Ovary (tissue), 9 donors: ENCODE results near the gene GPR149. TPM values are rescaled to one million over a fixed set of nuclear protein-coding genes. Genes with fewer than 3 reads are reported as not detected.
"Not testable (repeated sequence)": the region's sequence is repeated elsewhere in the genome, so short reads cannot be mapped to it uniquely, and the experiment has no call there.

Experiments used
- DNase-seq, 5 donors: peaks; one replicate each; pipeline ENCODE4 v3.0.0-alpha.2; 2019 to 2020
- H3K27ac ChIP-seq, 2 donors: fragments of 200-600 bp; one replicate each; pipeline versions ENCODE4 v1.5.1 to v1.8.0; 2019 to 2022
- H3K27me3 ChIP-seq: fragments of 200-600 bp; one replicate; pipeline ENCODE4 v1.8.0; 2022
- H3K36me3 ChIP-seq: fragments of 200-600 bp; sonication (generic); one replicate; pipeline ENCODE4 v1.5.1; 2019
- H3K4me1 ChIP-seq: one replicate; pipeline ENCODE4 v1.8.1; 2013; ENCODE audit warnings: mild to moderate bottlenecking, moderate library complexity; ENCODE audit not compliant: insufficient read depth
- H3K4me3 ChIP-seq: fragments of 200-600 bp; sonication (generic); one replicate; pipeline ENCODE4 v1.5.1; 2017
- H3K9me3 ChIP-seq, 2 donors: fragments of 200-600 bp in 1 of 2; sonication (generic) in 1 of 2; one replicate each; pipeline versions ENCODE4 v1.5.1 to v1.8.1; 2013 to 2019; ENCODE audit warnings: mild to moderate bottlenecking in 1 of 2, moderate library complexity in 1 of 2
- CTCF ChIP-seq, 3 donors: fragments of 450-650 bp in 2 of 3; fragments of 200-600 bp in 1 of 3; IDR thresholded peaks; one replicate each; pipeline versions ENCODE4 v1.5.1 to v1.8.0; 2016 to 2022; ENCODE audit warnings: antibody characterized with exemption in 3 of 3, mild to moderate bottlenecking in 1 of 3
- EP300 ChIP-seq: sonication (generic); formaldehyde crosslinking; IDR thresholded peaks from one replicate; pipeline ENCODE4 v1.6.1; 2017; ENCODE audit warnings: antibody characterized with exemption
- POLR2A ChIP-seq: fragments of 450-650 bp; IDR thresholded peaks from one replicate; pipeline ENCODE4 v1.6.1; 2017; ENCODE audit warnings: antibody characterized with exemption, mild to moderate bottlenecking, moderate library complexity
- WGBS, 3 donors: extraction: QIAGEN DNeasy Blood & Tissue Kit in 1 of 3; methylation state at CpG; one replicate each; pipeline versions ENCODE4 v1.1.5 to v1.1.7; 2013 to 2017; 5-methylcytosine and 5-hydroxymethylcytosine counted together
- intact Hi-C, 4 donors: fragments of 100-400 bp; cut with DNase I; formaldehyde crosslinking; loops; one replicate each; pipeline versions ENCODE4 v1.11.0 to v1.15.1; 2022 to 2023
- polyA plus RNA-seq, 2 donors: library from polyadenylated mRNA; stranded (reverse); fragments of 200-250 nt in 1 of 2; fragments of 350-450 nt in 1 of 2; fragmentation: Illumina TruSeq in 1 of 2; extraction: RNeasy Lipid Tissue Mini Kit (QIAGEN cat#74804) in 1 of 2; gene quantifications; one replicate each; pipeline ENCODE4 v1.2.3, GENCODE V29; 2013 to 2014
- total RNA-seq, 7 donors: library from RNA; depleted of rRNA in 2 of 7; stranded (reverse); fragments of >200 nt in 2 of 7; fragmentation: NEBNext Ultra II Directional in 3 of 7; extraction: Animal tissue kit (Norgen Biotek cat#: 25700) in 3 of 7; gene quantifications; one replicate each; pipeline versions ENCODE4 v1.1.0 to v1.2.4, GENCODE V29; 2016 to 2023
- donor health status: DM: no; HTN: no; CAD: no; lungs with moderate emphysema.
- donor health status: DM: no; HTN: no; CAD: no.
- donor health status: Bipolar disorder and iron deficiency.
- donor health status: DM: yes; HTN: yes; CAD: no.
- donor health status: DM: no; HTN: no; CAD: no.
- donor health status: DM: yes; HTN: yes; CAD: no.

The GPR149 gene
- total and polyA plus RNA-seq, 9 donors, result not detected

DNA sequence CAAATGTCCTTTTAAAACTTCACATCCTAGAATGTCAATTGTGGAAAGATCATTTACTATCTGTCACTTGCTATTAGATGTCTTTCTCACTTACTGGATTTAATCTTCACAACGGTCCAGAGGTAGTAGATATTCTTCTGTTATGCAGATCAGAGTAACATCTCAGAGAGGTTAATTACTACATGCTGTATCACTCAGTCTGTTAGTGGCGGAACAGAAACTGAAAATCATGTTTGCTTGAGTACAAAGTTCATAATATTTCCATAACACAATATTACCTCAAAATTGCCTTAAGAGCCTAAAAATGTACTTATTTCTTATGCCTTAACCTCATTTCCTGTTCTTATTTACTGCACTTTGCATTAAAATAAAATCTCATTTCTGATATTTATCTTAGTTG, 28.6 kb upstream of the GPR149 start:
- no peak for TF ChIP-seq CTCF (IDR thresholded peaks at IDR 0.05)
- no peak for TF ChIP-seq EP300
- no peak for TF ChIP-seq POLR2A
- intact Hi-C loops, result no loop called here
- H3K4me3 ChIP-seq, result no peak overlapping the region
- no peak overlapping the region for H3K27ac ChIP-seq
- WGBS, 3 donors, result 66 to 84% (median 69%) methylated on average over 2 of the region's 2 CpGs
- H3K36me3 ChIP-seq, result no peaks in the 10 kb centered on the region
- H3K9me3 ChIP-seq, result no peaks in the 10 kb centered on the region
- H3K4me1 ChIP-seq, result no peaks in the 10 kb centered on the region
- H3K27me3 ChIP-seq, result no peaks in the 10 kb centered on the region
- no peak for DNase-seq

DNA sequence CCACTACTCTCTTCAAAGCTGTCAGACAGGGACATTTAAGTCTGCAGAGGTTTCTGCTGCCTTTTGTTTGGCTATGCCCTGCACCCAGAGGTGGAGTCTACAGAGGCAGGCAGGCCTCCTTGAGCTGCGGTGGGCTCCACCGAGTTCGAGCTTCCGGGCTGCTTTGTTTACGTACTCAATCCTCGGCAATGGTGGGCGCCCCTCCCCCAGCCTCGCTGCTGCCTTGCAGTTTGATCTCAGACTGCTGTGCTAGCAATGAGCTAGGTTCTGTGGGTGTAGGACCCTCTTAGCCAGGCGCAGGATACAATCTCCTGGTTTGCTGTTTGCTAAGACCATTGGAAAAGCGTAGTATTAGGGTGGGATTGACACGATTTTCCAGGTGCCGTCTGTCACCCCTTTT, 9.1 kb upstream of the GPR149 start:
- H3K4me1 ChIP-seq, H3K36me3 ChIP-seq, H3K27ac ChIP-seq, H3K27me3 ChIP-seq, H3K9me3 ChIP-seq, H3K4me3 ChIP-seq, intact Hi-C loops, DNase-seq: not testable (repeated sequence)
- 86 to 94% (median 88%) methylated on average over 11 to 12 of the region's 12 CpGs for WGBS, 3 donors

GRCh38 chr3:154431043-154431442, 1.1 kb upstream of the GPR149 start:
- no peak overlapping the region for H3K27ac ChIP-seq
- TF ChIP-seq POLR2A, result no peak
- TF ChIP-seq EP300, result no peak
- no peak for TF ChIP-seq CTCF (IDR thresholded peaks at IDR 0.05)
- no peaks in the 10 kb centered on the region for H3K4me1 ChIP-seq
- intact Hi-C loops, result no loop called here
- WGBS, 3 donors, result 87 to 92% (median 90%) methylated on average over 2 of the region's 2 CpGs
- H3K4me3 ChIP-seq, result no peak overlapping the region
- no peaks in the 10 kb centered on the region for H3K9me3 ChIP-seq
- no peaks in the 10 kb centered on the region for H3K27me3 ChIP-seq
- no peaks in the 10 kb centered on the region for H3K36me3 ChIP-seq
- DNase-seq, result no peak

GRCh38 chr3:154428286-154429206, 1.4 kb downstream of the GPR149 start:
- WGBS, 3 donors, result 1 to 3% (median 2%) methylated on average over 54 to 59 of the region's 59 CpGs

More at GRCh38 chr3:154428286-154429206, 1.4 kb downstream of the GPR149 start:
- Histone ChIP-seq H3K27ac (no peak overlapping the region), H3K4me3 (no peak overlapping the region), H3K9me3 (no peaks in the 10 kb centered on the region), H3K27me3 (no peaks in the 10 kb centered on the region), H3K4me1 (no peaks in the 10 kb centered on the region), H3K36me3 (no peaks in the 10 kb centered on the region)
- no peak for DNase-seq
- intact Hi-C loops, result no loop called here
- TF ChIP-seq POLR2A (no peak), EP300 (no peak), CTCF (IDR thresholded peaks at IDR 0.05) (no peak)
